HG03342 (cell line): ENCODE data around the gene BRAT1.
"Not testable (repeated sequence)": the region's sequence is repeated elsewhere in the genome, so short reads cannot be mapped to it uniquely, and the experiment has no call there.

ENCODE experiments used
- ATAC-seq: cut with Tn5 transposase; IDR thresholded peaks from one replicate; pipeline ENCODE4 v1.9.1; 2021; ENCODE audit warnings: mild to moderate bottlenecking, moderate library complexity; ENCODE audit not compliant: unreplicated experiment

BRAT1 gene

GRCh38 chr7:2555121-2556052 lies at the start of gene BRAT1:
Gene BRAT1, minus strand, starts transcription at chr7:2555524. Its CDS starts 1,093 bp downstream, at chr7:2554431.
- ATAC-seq, result peak; percentile 69

DNA sequence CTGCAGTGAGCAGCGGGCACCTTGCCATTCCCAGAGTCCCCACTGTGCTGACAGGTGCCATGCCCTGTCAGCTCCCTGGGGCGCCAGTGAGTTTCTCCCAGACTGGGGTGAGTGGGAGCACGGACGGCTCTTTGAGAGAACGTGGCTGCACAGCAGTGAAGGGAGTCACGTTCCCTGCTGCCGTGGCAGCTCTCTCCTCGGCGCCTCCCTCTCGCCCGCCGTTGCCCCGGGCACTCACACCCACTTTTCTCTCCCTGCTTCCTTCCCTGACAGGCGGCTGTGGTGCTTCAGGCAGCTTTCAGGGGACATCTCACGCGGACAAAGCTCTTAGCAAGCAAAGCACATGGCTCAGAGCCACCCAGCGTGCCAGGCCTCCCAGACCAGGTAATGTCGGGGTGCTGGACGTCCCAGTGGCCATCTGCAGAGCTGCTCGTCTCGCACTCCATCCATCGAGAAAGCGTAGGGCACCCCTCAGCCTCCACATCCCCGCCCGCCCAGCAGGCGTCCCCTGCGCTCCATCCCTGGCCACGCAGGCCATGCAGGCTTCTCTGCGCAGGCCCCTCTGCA lies 49.4 kb upstream of the BRAT1 start:
- no peak for ATAC-seq

DNA sequence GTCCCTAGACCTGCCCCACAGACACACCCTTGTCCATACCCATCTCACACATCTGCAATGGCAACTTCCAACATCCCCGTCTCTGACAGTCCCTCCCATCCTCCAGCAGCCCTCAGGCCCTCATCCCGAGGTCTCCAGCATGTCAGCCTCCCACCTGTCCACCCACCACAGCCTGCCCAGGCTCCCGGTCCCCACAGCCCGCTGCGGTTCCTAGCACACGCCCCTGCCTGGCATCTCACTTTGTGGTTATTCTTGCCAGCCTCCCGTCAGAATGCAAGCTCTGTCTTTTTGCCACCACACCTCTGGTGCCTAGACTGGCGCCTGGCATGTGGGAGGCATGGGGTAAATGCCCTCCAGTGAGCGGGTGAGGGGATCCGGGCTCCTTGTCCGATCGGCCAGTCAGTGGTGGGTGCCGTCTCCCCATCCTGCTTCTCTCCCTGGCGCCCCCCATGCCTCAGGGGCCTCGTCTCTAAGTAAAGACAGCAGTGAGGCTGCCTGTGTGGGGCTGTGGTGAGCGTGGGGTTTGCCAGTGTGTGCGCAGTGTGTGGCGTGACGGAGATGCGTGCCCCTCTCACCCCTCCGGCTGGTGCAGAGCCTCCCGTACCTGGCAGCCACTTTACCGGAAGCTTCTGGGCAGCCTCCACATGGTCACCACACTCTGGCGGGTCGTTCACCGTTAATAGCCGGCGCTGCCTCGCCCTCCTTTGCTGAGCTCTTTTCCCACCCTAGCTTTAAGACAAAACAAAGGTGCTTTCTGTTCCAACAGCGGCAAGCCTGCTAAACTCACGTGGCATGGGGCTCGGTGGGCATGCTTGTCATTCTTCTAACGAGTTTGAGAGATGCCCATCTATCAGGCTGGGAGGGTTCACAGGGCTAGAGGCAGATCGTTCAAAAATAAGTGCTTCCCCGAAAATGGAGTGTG lies 48.0 kb upstream of the BRAT1 start:
- ATAC-seq, result no peak

DNA sequence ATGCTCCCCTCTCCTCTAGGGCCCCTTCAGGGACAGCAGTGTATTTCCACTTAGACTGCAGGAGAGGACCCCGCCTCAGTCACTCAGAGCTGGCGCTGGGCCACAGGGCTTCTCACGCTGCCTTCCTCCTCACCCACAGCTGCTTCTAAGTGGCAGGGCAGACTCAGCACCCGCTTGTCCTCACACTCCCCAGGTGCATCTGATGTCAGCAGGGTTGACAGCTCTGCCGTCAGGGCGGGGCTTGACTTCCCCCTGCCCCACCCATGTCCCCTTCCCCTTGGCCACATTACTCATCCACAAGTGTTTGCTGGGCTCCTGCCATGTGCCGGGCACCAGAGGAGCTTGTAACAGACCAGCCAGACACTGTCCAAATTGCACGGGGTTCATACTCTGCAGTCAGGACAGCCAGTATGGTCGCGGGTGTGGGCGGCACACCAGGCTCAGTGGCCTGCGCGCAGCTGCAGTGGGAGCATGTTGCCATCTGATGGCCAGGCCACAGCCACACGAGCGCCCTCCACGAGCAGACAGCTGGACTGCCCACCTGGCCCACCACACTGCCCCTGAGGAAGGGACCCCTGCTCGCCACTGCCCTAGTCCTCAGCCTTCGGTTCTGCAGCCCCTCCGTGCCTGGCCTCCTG lies 47.2 kb upstream of the BRAT1 start:
- ATAC-seq, result no peak

- ATAC-seq, result no peak
These were observed 46.6 kb upstream of the BRAT1 start for GRCh38 chr7:2601907-2602306.

DNA sequence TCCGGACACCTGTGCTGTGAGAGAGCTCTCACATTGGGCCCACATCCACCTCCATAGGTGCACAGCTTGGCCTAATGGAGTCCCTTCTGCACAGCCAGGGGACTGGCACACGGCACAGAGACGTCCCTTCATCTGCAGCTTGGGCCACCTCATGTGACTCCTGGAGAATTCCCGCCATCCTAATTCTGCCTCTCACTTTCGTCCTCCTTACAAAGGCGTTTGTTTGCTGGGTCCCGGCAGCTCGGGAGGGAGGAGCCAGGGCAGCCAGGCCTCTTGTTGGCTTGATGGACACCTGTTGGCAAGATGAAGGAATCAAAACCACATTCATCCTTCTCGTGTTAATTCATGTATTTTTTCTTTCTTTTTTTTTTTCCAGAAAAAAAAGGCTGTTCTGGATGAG lies 45.7 kb upstream of the BRAT1 start:
- ATAC-seq, result no peak

- no peak for ATAC-seq
These were observed 43.0 kb upstream of the BRAT1 start for GRCh38 chr7:2598154-2598823.

DNA sequence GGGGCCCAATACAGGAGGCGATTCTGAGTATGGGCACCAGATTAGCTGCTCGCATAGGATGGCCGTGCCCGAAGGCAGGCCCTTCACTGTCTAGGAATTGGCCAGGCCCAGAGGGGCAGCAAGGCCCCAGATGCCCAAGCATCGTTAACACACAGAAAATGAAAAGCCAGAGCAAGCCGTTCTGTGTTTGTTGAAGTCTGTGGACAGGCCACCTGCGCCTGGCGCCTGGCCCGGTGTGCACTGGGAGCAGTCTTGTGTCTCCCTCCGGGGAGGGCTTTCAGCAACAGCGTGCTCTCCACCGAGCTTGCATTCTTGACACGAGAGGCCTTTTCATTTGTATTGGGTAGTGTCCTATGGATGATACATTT lies 41.9 kb upstream of the BRAT1 start:
- no peak for ATAC-seq

DNA sequence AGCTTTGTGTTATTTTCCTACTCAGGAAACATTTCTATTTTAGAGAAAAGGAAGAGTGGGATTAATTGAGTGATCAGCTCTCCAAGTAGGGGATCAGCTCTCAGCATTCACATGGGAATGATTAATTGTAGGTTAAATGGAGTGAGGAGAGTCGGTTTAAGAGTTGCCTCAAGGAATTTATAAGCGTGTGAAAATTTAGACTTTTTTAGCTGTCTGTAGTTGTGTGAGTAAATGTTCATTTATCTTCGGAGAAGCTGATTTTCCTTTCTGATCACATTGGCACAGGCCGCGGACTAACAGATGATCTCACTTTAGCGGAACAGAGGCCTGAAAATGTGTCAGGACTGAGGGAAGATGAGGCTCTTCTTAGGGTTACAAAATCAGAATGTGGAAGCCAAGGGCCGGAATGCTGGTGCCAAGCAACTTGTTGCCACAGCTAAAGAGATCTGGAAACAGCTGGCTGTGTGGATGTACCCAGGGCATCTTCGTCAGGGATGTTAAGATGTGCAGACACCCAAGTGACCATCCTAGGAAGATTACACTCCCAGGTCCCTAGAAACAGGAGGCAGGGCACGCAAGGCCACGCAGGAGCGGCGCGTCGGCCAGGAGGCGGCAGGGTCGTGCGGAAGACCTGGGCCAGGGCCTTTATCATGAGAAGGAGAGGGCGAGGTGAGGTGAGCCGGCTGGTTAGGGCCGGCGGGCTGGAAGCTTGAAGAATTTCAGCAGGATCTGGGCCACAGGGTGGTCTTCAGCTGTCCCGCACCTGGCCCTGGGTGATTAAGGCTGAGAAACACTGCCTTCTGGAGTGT lies 41.3 kb upstream of the BRAT1 start:
- no peak for ATAC-seq

DNA sequence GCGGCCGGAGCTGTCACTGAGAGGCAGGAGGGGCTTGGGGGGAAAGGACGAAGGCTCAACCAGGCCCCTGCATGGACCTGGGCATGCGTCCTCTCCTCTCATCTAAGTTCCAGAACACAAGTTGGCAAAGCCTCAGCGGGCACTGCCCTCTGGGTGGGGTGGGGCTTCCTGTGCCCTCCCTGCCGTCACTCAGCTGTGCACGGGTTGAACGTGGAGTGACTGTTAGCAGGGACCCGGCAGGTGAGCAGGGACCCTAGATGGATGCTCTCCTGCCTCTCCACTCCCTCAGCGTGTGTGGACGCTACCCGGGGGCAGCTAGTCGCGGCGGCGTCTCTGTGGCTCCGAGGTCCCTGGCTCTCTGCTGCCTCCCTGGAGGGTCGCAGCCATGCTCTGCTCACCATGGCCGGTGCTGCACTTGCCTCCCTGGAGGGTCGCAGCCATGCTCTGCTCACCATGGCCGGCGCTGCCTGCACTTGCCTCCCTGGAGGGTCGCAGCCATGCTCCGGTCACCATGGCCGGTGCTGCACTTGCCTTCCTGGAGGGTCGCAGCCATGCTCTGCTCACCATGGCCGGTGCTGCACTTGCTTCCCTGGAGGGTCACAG lies 40.0 kb upstream of the BRAT1 start:
- no peak for ATAC-seq

DNA sequence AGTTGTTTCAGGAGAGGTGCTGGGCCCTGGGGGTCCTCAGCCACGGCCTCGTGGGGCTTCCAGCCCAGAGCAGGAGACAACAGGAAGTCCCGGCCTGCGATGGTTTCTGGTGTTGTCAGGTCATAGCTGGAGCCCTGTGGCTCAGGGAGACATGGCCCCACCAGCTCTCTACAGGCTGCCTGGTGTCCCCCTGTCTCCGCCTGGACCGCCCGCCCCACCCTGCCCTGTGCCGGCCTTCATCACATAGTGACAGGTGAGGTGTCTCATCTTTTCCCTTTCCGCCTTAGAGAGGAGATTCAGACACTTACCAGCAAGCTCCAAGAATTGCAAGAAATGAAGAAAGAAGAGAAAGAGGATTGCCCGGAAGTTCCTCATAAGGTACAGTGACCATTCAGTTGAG lies 39.3 kb upstream of the BRAT1 start:
- no peak for ATAC-seq

GRCh38 chr7:2593036-2593727 lies 37.9 kb upstream of the BRAT1 start:
- ATAC-seq, result no peak

- no peak for ATAC-seq
These were observed 37.1 kb upstream of the BRAT1 start for GRCh38 chr7:2592375-2592865.

DNA sequence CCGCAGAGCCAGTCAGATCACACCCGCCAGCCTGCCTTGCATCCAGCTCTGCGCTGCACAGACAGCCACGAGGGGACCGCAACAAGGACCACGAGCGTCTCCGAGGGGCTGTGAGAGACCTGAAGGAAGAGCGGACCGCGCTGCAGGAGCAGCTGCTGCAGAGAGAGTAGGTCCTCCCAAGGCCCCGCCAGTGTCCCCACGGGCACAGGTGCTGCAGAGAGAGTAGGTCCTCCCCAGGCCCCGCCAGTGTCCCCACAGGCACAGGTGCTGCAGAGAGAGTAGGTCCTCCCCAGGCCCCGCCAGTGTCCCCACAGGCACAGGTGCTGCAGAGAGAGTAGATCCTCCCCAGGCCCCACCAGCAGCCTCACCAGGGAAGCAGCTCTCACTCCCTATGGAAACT lies 34.6 kb upstream of the BRAT1 start:
- ATAC-seq, result not testable (repeated sequence)

DNA sequence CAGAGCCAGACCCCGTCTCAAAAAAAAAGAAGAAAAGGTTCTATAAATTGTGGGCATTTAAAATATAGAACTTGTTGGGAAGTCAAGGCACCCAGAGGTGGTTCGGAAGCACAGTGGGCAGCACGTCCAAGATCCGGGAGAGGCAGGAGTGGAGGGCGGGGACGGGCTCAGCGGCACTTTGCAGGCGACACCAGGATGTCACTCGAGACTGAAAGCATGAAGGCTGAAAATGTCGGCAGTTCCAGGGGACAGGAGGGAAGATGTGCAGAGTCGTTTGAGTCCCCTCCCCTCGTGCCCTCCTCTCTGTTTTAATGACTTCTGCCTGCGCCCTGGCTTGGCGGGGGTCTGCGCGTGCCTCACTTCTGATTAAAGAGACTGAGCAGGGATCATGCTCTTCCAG lies 34.0 kb upstream of the BRAT1 start:
- no peak for ATAC-seq

GRCh38 chr7:2587778-2588177 lies 32.5 kb upstream of the BRAT1 start:
- no peak for ATAC-seq

- no peak for ATAC-seq
These were observed 31.8 kb upstream of the BRAT1 start for GRCh38 chr7:2587134-2587533.

DNA sequence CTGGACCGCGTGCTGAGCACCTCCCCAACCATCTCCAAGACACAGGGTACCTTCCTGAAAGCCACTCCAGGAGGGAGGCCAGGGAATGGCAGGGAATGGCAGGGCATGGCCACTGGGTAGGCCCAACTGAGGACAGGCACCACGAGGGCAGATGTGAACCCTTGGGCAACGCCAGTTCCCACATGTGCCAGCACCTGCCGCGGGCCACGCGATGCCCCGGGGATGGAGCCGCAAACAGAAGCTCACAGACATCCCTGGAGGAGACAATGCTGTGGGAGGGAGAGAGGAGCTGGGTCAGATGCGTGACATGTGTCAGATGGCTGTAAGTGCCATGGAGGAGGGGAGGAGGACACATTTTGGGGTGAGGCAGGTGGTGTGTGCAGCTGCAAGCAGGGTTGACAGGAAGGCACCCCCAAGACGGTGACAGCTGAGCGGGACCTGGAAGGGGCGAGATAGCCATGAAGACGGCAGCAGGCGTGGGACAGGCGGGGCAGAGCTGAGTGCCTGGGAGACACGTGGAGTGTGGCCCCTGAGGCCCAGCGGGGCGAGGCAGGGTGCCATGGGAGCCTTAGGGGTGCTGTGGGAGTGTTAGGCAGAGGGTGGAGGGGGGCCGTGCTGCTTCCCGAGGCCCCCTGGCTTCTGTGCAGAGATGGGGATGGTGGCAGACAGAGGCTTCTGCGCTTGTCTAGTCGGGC lies 31.1 kb upstream of the BRAT1 start:
- ATAC-seq, result no peak
